Endothelial cell of umbilical vein (primary cell): ENCODE results near the gene DEFB131A. TPM values are rescaled to one million over a fixed set of nuclear protein-coding genes. Genes with fewer than 3 reads are reported as not detected.
"Not testable (repeated sequence)": the region's sequence is repeated elsewhere in the genome, so short reads cannot be mapped to it uniquely, and the experiment has no call there.

Source experiments
- Bru-seq: library from RNA; stranded (reverse); fragments of 400-500 nt; gene quantifications from one replicate; lab custom pipeline; 2021; lab: Mats Ljungman, UMichigan
- BruChase-seq, 2 experiments: library from RNA; stranded (reverse); fragments of 400-500 nt; gene quantifications; one replicate each; lab custom pipeline; 2021; lab: Mats Ljungman, UMichigan
- BruUV-seq: library from RNA; stranded (reverse); fragments of 400-500 nt; replicated peaks from 2 replicates; lab custom pipeline; 2021; lab: Mats Ljungman, UMichigan
- CTCF ChIA-PET: fragments of 300-600, 350-600 bp; sonication (Branson Sonifier 250); formaldehyde crosslinking; loops from one replicate; lab custom pipeline; 2021; ENCODE audit warnings: antibody characterized with exemption, inconsistent platforms; lab: Charles Lee
- POLR2A ChIA-PET: fragments of 300-600, 350-600 bp; sonication (Branson Sonifier 250); formaldehyde crosslinking; loops from one replicate; lab custom pipeline; 2021; ENCODE audit warnings: antibody characterized with exemption, inconsistent platforms; lab: Charles Lee
- DNase-seq: peaks from one replicate; pipeline ENCODE4 v3.0.0-alpha.2; 2011; ENCODE audit warnings: low read depth, low spot score
- FAIRE-seq: peaks from 2 replicates; lab custom pipeline; 2011; peaks lifted over from hg19 to GRCh38; lab: Jason Lieb, UNC
- H2AFZ ChIP-seq: 2 replicates; pipeline ENCODE4 v1.6.0; 2012; ENCODE audit warnings: low read depth, low read length, control low read depth, inconsistent platforms
- H3K27ac ChIP-seq: 2 replicates; pipeline ENCODE4 v1.5.1; 2011; ENCODE audit warnings: low read depth, mild to moderate bottlenecking, control low read depth, low read length, moderate library complexity; ENCODE audit not compliant: insufficient read depth
- H3K27me3 ChIP-seq, 2 experiments: 2 replicates each; pipeline versions ENCODE4 v1.6.0 to v1.6.1; 2011; ENCODE audit warnings: low read length in 2 of 2, mixed read lengths in 1 of 2; ENCODE audit not compliant: control insufficient read depth in 2 of 2, insufficient read depth in 2 of 2
- H3K36me3 ChIP-seq, 2 experiments: 2 replicates in 1 of 2; 3 replicates in 1 of 2; pipeline ENCODE4 v1.5.1; 2011; ENCODE audit warnings: low read length in 2 of 2, mild to moderate bottlenecking in 1 of 2, moderate library complexity in 1 of 2; ENCODE audit not compliant: control insufficient read depth in 2 of 2, insufficient read depth in 2 of 2; ENCODE audit errors: extremely low read depth in 1 of 2
- H3K4me1 ChIP-seq: 3 replicates; pipeline ENCODE4 v1.5.1; 2011; ENCODE audit warnings: mild to moderate bottlenecking, low read length; ENCODE audit not compliant: control insufficient read depth, insufficient read depth; ENCODE audit errors: extremely low read depth
- H3K4me2 ChIP-seq: 2 replicates; pipeline ENCODE4 v1.6.1; 2011; ENCODE audit warnings: low read length, control low read depth, mixed read lengths; ENCODE audit not compliant: insufficient read depth
- H3K4me3 ChIP-seq, 3 experiments: fragments of 200-600 bp in 1 of 3; sonication (generic), shearing (Covaris generic) in 1 of 3; replicated peaks in 1 of 3; 2 replicates each; pipeline ENCODE4 v1.5.1; 2011 to 2016; ENCODE audit warnings: control low read depth in 3 of 3, low read length in 3 of 3, mild to moderate bottlenecking in 2 of 3, inconsistent platforms in 1 of 3, low read depth in 1 of 3, moderate library complexity in 1 of 3; ENCODE audit not compliant: insufficient read depth in 1 of 3
- H3K79me2 ChIP-seq: 2 replicates; pipeline ENCODE4 v1.6.0; 2012; ENCODE audit warnings: low read length, inconsistent platforms; ENCODE audit not compliant: control insufficient read depth, insufficient read depth
- H3K9ac ChIP-seq: replicated peaks from 2 replicates; pipeline ENCODE3; 2011; ENCODE audit warnings: low read length, control low read depth; ENCODE audit not compliant: insufficient read depth; ENCODE audit errors: extremely low read depth
- H3K9me1 ChIP-seq: replicated peaks from 3 replicates; pipeline ENCODE4 v1.6.0; 2011; ENCODE audit warnings: mild to moderate bottlenecking, low read length; ENCODE audit not compliant: control insufficient read depth, insufficient read depth; ENCODE audit errors: extremely low read depth
- H3K9me3 ChIP-seq: replicated peaks from 2 replicates; pipeline ENCODE4 v1.5.1; 2012; ENCODE audit warnings: low read length, inconsistent platforms; ENCODE audit not compliant: control insufficient read depth, insufficient read depth
- H4K20me1 ChIP-seq: replicated peaks from 2 replicates; pipeline ENCODE3; 2011; ENCODE audit warnings: mild to moderate bottlenecking, low read length; ENCODE audit not compliant: control insufficient read depth, insufficient read depth; ENCODE audit errors: extremely low read depth
- dilution Hi-C: fragments of 300-500 bp; cut with MboI; formaldehyde crosslinking; loops from one replicate; pipeline ENCODE4 v1.15.0; 2019; ENCODE audit warnings: low sequenced_read_pairs; ENCODE audit not compliant: extremely low pct_ligation_motif_present
- intact Hi-C: fragments of 100-400 bp; cut with micrococcal nuclease; formaldehyde crosslinking; loops from one replicate; pipeline ENCODE4 v1.10.0; 2022
- long read RNA-seq: library from polyadenylated mRNA; stranded (forward); transcript quantifications from one replicate; pipeline ENCODE4 v2.0.0, GENCODE V29; 2021
- polyA minus RNA-seq, 3 experiments: library from RNA; depleted of rRNA, polyadenylated mRNA; stranded (reverse); fragments of >200 nt; gene quantifications; 1 replicate in 1 of 3; 2 replicates in 2 of 3; pipeline ENCODE4 v1.2.3, GENCODE V29; 2011
- polyA plus RNA-seq, 4 experiments: library from polyadenylated mRNA; depleted of rRNA in 3 of 4; stranded (reverse) in 3 of 4; unstranded in 1 of 4; fragments of >200 nt; gene quantifications; 2 replicates each; pipeline versions ENCODE4 v1.2.1 to v1.2.3, GENCODE V29; 2011 to 2012; ENCODE audit warnings: missing spikeins in 1 of 4
- total RNA-seq: library from RNA; stranded (reverse); gene quantifications from 2 replicates; pipeline ENCODE4 v1.2.3, GENCODE V29; 2021

Gene DEFB131A
- total RNA-seq (not detected in 2 replicates), polyA plus RNA-seq (not detected in 2 replicates), polyA minus RNA-seq (not detected in 2 replicates), Bru-seq, nascent RNA (not detected), BruChase-seq, experiment 1, labeled RNA remaining after a 6-hour chase (not detected), BruChase-seq, experiment 2, labeled RNA remaining after a 2-hour chase (not detected)
- not detected in 2 replicates for polyA plus RNA-seq (2011; cell fraction: cytosol; rRNA removed)
- not detected in 2 replicates for polyA plus RNA-seq (2011; cell fraction: nucleus; rRNA removed)
- not detected in 2 replicates for polyA plus RNA-seq (2012)
- polyA minus RNA-seq (2011; cell fraction: cytosol; rRNA and poly(A)+ RNA removed), result not detected
- polyA minus RNA-seq (2011; cell fraction: nucleus; rRNA and poly(A)+ RNA removed), result not detected in 2 replicates
- long read RNA-seq, result 0 reads

- H3K4me1 ChIP-seq, H4K20me1 ChIP-seq, H3K9ac ChIP-seq, CTCF ChIA-PET, POLR2A ChIA-PET, H3K27me3 ChIP-seq, DNase-seq, H3K27ac ChIP-seq, H3K4me3 ChIP-seq, H3K9me1 ChIP-seq, intact Hi-C loops, H2AFZ ChIP-seq, dilution Hi-C loops, BruUV-seq, H3K9me3 ChIP-seq, H3K4me2 ChIP-seq, FAIRE-seq, H3K79me2 ChIP-seq, H3K36me3 ChIP-seq: not testable (repeated sequence)
Observed at GRCh38 chr4:9444114-9444513, at the start of gene DEFB131A. TSS of gene DEFB131A (plus strand) at chr4:9444414. CDS start at chr4:9444534, 120 bp downstream.

- H3K9me3 ChIP-seq, H3K27ac ChIP-seq, H2AFZ ChIP-seq, DNase-seq, FAIRE-seq, H3K4me1 ChIP-seq, H3K27me3 ChIP-seq, H3K4me2 ChIP-seq, POLR2A ChIA-PET, CTCF ChIA-PET, H3K36me3 ChIP-seq, H3K79me2 ChIP-seq, H4K20me1 ChIP-seq, dilution Hi-C loops, H3K4me3 ChIP-seq, H3K9ac ChIP-seq, intact Hi-C loops, BruUV-seq, H3K9me1 ChIP-seq: not testable (repeated sequence)
Observed at GRCh38 chr4:9405774-9406173, 38.4 kb upstream of the DEFB131A start.

GRCh38 chr4:9406491-9406890, 37.7 kb upstream of the DEFB131A start:
- not testable (repeated sequence) for H3K9me3 ChIP-seq

More at GRCh38 chr4:9406491-9406890, 37.7 kb upstream of the DEFB131A start:
- H3K9ac ChIP-seq, H3K4me2 ChIP-seq, H4K20me1 ChIP-seq, BruUV-seq, dilution Hi-C loops, CTCF ChIA-PET, H3K9me1 ChIP-seq, POLR2A ChIA-PET, H3K36me3 ChIP-seq, H3K4me3 ChIP-seq, H3K79me2 ChIP-seq, H3K27ac ChIP-seq, H2AFZ ChIP-seq, FAIRE-seq, intact Hi-C loops, H3K4me1 ChIP-seq, H3K27me3 ChIP-seq, DNase-seq: not testable (repeated sequence)
